GM19099 (cell line): ENCODE measurements around the gene RHOT2.
A peak's percentile ranks its signal among the peaks of the same experiment; 100 is the strongest.

Experiments
- POLR2A ChIP-seq: IDR thresholded peaks from 3 replicates; pipeline ENCODE4 v1.6.1; 2011; ENCODE audit warnings: low read depth; ENCODE audit not compliant: insufficient read length; ENCODE audit errors: extremely low read depth

The RHOT2 gene

GRCh38 chr16:676913-677312 is 9.0 kb downstream of the RHOT2 start:
- no peak for TF ChIP-seq POLR2A

- TF ChIP-seq POLR2A: no peak
Observed at GRCh38 chr16:677316-678190, 9.6 kb downstream of the RHOT2 start.

GRCh38 chr16:678209-678857 is 10.4 kb downstream of the RHOT2 start:
- no peak for TF ChIP-seq POLR2A

- no peak for TF ChIP-seq POLR2A
Observed at GRCh38 chr16:678858-679813, 11.2 kb downstream of the RHOT2 start.

GRCh38 chr16:679814-680624 is 12.1 kb downstream of the RHOT2 start, which contains the start of gene STUB1:
Gene STUB1 (plus strand): TSS chr16:680410. CDS start chr16:680526, 116 bp downstream.
- peak; percentile 81 for TF ChIP-seq POLR2A

GRCh38 chr16:680625-680945 is 12.7 kb downstream of the RHOT2 start:
- TF ChIP-seq POLR2A: no peak

- TF ChIP-seq POLR2A: peak; percentile 22
Observed at GRCh38 chr16:680967-681745, 13.2 kb downstream of the RHOT2 start.

- no peak for TF ChIP-seq POLR2A
Observed at GRCh38 chr16:681746-682427, 14.0 kb downstream of the RHOT2 start.

GRCh38 chr16:682493-683395 is 14.8 kb downstream of the RHOT2 start:
- no peak for TF ChIP-seq POLR2A

- TF ChIP-seq POLR2A: no peak
Observed at GRCh38 chr16:683396-684070, 15.6 kb downstream of the RHOT2 start.

GRCh38 chr16:684071-684794 is 16.3 kb downstream of the RHOT2 start, which contains the start of gene JMJD8:
Gene JMJD8 (minus strand): TSS chr16:684334. CDS start chr16:684319, 15 bp downstream.
- peak; percentile 96 for TF ChIP-seq POLR2A
